Stimulated activated naive CD8-positive, alpha-beta T cell treated with anti-CD3 and anti-CD28 coated beads, Interleukin-15, Interleukin-2, amounts not matched to agents 100 U/mL and 50 U/mL, for 24 hours (primary cell): ENCODE results near the gene SAA4.
"Not testable (repeated sequence)": the region's sequence is repeated elsewhere in the genome, so short reads cannot be mapped to it uniquely, and the experiment has no call there.

ENCODE experiments used
- ATAC-seq: fragments of 150-1000 bp; cut with Tn5 transposase; one replicate; pipeline ENCODE4 v1.10.0; 2021
- DNase-seq: peaks from one replicate; pipeline ENCODE4 v3.0.0; 2021

The SAA4 gene

DNA sequence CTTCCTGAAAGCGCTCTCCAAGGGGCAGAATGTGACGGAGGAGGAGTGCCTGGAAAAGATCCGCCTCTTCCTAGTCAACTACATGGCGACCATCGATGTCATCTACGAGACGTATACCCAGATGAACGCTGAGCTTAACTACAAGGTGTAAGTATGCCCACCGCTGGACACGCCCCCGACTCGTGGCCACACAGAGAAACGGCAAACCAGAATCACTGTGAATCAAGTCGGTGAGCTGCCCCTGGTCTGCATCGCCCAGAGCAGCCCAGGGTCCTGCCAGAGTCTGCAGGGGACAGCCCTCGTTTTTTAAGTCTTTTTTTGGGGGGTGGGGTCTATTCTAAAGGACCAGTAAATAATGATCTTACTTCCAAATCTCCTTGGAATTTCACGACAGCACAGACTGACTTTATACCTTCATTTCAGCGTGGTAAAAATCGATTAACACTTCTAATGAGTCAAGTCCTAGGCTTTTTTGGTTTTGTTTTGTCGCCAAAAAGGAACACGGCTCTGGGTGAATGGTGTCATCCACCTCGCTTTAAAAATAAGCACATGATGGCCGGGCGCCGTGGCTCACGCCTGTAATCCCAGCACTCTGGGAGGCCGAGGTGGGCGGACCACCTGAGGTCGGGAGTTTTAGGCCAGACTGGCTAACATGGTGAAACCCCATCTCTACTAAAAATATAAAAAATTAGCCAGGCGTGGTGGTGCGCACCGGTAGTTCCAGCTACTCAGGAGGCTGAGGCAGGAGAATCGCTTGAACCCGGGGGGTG lies 46.9 kb downstream of the SAA4 start:
- not testable (repeated sequence) for DNase-seq, ATAC-seq

DNA sequence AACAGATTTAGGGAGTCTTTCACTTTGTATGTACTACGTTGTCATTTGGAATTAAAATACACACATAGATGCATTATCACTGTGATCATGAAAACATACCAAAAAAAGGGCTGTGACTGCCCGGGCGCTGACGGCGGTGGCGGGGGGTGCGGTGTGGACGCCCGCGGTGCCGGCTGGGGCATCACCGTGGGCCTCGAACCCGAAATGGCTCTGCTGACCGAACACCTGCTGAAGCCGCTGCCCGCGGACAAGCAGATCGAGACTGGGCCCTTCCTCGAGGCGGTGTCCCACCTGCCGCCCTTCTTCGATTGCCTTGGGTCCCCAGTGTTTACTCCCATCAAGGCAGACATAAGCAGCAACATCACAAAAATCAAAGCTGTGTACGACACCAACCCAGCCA lies 47.8 kb downstream of the SAA4 start:
- ATAC-seq (no peak), DNase-seq (no peak)
